HG02870 (cell line): ENCODE measurements around the gene NDUFS6.
"Not testable (repeated sequence)": the region's sequence is repeated elsewhere in the genome, so short reads cannot be mapped to it uniquely, and the experiment has no call there.

Experiments
- ATAC-seq: cut with Tn5 transposase; IDR thresholded peaks from one replicate; pipeline ENCODE4 v1.9.1; 2021; ENCODE audit warnings: mild to moderate bottlenecking, moderate library complexity; ENCODE audit not compliant: unreplicated experiment

Gene NDUFS6

DNA sequence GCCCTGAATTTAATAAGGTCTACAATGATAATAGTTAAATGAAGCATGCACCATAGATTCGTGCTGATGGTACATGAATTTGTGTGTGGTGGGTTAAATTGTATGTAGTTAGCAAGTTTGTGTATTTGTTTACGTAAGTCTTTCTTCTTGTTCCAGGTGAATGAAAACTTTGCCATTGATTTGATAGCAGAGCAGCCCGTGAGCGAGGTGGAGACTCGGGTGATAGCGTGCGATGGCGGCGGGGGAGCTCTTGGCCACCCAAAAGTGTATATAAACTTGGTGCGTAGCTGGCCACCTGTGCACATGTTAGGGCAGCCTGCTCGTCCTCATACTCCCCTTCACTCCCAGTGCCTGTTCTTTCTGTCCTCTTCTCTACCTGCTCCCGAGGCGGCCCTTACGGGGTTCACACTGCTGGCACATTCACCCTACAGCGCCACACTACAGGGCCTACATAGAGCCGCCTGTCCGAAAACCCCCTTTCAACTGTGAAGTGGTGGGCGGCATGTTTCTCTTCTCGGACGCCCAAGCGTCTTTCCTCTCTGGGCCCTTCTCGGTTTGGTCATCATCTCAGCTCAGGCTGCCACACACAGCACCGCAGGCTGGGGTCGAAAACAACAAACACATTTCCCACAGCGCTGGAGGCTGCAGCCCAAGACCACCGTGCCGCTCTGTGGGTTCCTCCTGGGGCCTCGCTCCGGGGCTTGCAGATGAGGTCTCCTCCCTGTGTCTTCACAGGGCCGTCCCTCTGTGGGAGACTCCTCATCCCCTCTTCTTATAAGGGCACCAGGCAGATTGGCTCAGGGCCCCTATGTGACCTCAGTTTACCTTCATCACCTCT, 13.2 kb downstream of the NDUFS6 start:
- no peak for ATAC-seq

DNA sequence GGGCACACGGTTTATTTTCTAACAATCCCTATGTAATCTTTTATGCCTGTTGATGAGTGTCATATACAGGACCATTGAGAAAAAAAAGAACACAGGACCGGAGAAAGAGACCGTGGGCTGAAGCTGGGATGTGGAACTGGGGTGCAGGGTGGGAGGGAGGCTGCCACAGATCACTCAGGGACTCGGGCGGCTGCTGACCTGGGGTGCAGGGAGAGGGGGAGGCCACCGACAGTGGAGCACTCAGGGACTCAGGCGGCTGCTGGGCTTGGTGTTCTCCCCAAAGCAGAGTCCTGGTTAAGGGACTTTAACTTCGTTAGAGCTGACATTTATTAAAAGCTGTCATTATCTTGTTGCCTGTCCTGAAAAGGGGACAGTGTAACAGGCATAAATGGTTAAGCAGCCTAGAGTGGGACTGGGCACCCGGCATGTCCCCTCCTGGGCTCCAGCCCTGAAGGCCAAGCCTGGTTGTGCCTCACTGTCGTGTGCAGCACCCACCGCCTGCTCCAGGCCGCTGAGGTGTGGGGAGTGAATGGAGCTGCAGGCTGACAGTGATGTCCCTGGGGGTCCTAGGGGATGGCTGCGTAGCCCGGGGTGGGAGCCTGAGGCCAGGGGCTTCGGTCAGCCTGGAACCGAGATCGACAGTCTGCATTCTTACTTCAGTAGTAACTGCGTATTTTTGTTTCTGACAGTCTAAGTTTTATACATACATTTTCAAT, 14.0 kb downstream of the NDUFS6 start:
- no peak for ATAC-seq

DNA sequence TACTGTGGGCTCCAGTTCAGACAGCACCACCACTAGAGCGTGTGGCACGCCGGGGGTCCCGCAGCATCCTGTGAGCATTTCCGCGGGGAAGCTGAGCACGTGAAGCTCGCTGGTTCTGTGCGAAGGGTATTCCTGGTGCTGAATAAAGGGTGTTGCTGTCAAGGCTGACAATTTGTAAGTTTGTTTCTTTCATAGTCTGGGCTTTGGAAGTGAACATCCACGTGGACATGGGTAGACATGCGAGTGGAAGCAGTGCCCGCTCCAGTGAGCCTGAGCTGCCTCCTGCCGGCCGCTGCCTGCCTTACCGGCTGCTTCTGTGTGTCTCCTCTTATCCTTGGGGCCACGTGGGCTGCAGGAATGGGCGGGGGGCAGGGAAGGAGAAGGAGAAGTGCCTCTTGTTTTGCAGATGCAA, 14.7 kb downstream of the NDUFS6 start:
- no peak for ATAC-seq

DNA sequence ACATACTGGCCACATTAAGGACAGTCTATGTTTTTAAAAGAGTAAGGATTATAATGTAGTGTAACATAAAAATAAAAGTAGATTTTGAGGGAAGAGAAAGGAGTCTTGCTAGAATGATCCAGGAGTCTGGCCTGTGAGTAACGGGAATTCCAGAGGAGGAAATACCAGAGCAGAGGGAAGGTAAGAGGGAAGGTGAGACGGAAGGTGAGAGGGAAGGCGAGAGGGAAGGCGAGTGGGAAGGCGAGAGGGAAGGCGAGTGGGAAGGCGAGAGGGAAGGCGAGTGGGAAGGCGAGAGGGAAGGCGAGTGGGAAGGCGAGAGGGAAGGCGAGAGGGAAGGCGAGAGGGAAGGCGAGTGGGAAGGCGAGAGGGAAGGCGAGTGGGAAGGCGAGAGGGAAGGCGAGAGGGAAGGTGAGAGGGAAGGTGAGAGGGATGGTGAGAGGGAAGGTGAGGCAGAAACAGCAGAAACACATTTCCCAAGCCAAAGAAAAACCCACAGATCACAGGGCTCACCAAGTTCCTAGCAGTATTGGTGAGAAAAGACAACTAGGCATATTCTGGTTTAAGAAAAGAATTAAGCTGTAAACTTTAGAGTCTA, 15.4 kb downstream of the NDUFS6 start:
- ATAC-seq = not testable (repeated sequence)

DNA sequence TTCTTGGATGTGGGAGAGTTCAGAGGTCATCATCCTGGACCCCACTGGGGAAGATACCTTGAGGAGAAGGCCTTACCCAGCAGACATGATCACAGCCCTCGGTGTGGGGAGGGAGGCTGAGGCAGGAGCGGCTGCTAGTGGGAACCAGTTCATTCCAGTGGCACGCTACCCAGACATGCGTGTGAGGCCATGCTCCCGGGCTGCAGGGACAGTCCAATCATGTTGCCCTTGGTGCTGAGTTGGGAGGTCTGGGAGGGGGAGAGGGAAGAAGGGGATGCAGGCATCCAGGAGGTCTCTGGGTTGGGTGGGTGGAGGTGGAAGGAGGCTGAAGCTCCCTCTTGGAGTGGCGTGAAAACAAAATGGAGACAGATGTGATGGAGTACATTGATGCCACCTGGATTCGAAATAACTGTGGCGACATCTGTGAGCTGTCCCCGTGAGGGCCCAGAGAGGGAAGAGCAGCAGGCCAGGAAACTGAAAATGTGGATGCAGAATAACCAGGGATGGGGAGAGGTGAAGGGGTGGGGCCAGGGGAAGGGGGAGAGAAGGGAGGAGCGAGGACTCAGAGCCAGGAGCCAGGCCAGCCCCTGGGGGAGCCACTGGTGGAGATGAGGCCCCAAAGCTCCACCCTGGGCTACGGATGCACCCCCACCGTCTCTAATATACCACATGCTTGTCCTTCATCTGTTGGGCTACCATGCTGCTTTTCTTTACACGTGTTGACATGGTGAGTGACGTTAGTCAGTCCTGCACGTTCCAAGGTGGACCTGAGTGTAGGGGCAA, 16.2 kb downstream of the NDUFS6 start:
- no peak for ATAC-seq

DNA sequence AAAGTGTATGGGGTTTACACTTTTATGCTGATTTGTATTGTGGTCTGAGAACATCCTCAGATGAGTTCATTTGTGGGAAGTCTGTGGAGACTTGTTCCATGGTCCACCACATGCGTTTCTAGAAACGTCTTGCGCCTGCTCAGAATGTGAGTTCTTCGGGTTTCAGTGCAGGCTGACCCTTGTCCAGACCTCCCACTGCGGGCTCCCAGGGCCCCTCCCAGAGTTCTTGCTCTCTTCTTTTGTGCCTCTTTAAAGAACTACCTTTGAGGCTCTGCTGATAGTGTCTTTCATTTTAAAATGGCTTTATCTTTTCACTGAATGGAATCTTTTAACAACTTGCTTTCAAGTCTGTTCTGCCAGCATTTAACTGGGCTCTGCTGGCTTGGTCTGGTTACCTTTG, 17.6 kb downstream of the NDUFS6 start:
- ATAC-seq = no peak

DNA sequence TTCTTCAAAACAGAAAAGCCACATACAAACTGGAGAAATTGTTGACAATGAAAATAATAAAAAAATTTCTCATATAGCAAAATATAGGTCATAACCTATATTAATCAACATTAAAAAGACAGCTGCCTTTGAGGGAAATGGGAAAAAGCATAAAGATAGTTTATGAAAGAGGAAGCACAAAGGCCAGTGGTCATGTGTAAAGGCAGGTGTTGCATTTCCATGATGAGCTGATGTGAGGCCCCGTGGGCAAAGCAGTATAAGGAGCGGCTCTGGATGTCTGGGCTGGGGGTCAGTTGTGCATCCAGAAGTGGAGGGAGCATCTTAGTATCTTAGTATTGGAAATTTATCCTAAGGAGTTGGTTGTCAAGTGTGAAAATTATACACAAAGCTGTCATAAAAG, 18.3 kb downstream of the NDUFS6 start:
- no peak for ATAC-seq

DNA sequence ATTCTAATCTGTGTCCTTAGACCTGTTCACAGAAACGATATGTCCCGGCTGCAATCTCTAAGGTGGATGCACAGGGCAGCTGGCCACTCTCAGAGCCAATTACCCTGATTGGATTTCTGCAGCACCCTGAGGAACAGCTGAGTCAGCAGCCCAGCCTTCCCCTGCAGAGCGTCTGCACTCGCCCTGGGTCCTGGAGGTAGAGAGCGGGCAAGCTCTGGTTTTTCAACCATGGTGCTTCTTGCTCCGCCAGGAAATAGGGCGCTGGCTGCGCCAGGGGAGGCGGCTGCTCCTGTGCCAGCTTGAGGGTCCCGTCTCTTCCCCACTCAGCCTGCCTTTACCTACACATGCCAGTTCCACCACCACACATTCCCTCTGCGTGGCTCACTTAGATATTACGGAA, 19.2 kb downstream of the NDUFS6 start:
- no peak for ATAC-seq

DNA sequence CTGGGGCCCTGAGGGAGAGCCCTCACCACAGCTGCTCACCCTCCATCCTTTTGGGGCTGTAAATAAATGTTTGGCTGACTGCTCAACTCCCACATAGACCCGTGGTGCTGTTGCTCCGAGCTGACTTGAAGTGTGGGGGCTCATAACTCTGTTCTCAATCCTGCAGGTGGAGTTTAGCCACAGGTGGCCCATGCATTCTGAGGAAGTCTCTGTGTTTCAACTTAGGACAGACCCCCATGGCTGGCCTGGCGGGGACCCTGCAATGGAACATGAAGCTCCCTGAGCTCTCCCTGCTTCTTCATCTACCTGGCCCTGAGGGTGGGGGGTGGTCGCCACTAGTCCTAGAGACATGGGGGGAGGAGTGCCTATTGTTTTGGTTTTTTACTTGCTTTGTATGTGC, 19.7 kb downstream of the NDUFS6 start:
- ATAC-seq = no peak

DNA sequence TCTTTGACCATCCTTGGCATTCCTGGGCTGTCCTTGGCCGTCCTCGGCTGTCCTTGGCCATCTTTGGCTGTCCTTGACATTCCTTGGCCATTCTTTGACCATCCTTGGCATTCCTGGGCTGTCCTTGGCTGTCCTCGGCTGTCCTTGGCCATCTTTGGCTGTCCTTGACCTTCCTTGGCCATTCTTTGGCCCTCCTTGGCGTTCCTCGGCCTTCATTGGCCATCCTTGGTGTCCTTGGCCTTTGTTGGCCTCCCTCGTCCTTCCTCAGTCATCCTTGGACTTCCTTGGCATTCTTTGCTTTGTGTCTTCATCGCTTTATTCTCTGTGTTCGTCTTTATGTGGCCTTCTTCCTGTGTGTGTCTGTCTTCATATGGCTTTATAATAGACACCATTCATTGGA, 20.7 kb downstream of the NDUFS6 start:
- ATAC-seq = no peak

DNA sequence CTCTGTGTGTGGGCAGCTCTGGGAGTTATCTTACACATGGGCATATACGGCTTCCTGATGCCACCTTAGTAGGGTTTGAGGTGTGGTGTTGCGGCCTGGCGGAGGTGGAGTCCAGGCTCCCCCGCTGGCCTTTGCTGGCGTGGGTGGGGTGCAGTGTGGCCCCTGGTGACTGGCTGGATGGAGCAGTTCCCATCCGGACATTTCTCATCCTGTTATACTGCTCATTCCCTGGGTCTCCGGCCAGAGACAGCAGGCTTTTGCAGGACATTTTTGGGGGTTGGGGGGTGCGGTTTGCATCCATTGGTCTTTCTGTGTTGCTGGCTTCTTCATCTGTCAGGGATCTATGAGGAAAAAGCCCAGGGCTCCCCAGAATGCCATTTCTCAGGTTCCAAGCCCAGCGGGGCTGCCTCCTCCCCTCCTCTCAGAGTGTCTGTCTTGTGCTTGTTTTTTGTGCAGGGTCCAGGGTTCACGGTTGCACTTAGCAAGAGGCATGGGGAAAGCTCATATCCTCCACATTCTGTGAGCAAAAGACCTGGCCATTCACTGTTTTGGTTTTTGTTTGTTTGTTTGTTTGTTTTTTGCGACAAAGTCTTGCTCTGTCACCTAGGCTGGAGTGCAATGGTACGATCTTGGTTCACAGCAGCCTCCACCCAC, 22.3 kb downstream of the NDUFS6 start:
- ATAC-seq = no peak

DNA sequence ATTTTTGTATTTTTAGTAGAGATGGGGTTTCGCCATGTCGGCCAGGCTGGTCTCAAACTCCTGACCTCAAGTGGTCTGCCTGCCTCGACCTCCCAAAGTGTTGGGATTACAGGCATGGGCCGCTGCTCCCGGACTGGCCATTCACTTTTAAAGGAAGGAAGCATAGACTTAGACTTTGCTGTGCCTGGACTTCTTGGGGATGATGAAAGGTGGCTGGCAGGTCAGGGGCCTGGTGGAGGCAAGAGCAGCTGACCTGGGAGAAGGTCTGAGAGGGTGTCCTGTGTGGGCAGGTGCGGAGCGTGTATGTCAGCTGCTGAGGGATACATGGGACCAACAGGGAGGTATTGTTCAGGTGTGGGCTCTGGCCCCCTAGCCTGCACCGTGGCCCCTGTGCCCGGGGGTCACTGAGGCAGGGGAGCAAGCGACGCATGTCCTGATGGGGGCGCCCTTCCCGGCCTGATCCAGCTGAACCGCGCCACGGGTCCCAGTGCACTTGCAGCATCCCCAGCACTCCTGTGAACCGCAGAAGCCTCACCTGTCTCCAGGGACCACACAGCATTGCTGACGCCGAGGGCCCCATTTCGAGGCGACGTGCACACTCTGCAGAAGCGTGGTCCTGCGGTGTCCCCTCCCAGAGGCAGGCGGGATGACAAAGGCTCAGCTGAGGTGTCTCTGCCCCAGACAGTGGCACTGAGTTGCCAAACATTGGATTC, 23.1 kb downstream of the NDUFS6 start:
- ATAC-seq = no peak

DNA sequence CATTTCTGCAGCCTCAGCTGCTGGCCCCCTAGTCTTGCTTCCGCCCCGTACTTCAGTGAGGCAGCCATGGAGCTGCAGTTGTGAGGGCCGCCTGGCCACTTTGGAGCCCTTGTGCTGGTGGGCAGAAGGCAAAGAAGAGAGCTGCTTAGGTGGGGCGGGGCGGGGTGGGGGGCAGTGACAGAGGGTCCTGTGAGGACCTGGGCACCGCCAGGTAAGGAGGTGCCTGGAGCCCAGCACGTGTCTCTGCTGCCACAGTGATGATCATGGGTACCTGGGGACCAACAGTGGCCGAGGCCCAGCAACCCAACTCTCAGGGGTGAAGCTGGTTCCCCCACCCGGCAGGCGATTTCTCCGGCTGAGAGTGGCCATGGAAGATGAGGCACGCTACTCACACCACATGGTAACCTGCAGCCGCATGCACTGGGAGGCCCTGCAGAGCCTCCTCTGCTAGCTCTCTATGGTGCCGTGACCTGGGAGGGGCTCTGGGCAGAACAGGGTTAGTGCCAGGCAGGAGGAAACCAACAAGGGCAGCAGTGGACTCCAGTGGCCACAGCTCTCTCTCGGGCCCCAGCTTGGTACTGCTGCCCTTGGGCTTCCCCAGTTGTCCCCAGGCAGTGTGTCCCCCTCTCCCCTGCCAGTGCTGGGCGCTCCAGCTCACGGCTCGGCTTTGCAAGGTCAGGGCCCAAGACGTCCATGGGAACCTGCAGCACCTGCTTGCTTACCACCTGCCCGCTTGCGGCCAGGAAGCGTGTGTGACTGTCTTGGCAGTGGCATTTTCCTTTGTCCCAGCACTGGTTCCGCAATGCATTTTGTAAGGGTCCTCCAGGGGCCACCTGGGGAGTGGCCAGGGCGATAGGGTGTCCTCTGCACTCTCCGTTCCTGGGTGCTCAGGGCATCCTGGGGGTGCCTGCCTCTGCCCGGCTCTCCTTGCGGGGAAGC, 24.0 kb downstream of the NDUFS6 start:
- ATAC-seq = no peak

DNA sequence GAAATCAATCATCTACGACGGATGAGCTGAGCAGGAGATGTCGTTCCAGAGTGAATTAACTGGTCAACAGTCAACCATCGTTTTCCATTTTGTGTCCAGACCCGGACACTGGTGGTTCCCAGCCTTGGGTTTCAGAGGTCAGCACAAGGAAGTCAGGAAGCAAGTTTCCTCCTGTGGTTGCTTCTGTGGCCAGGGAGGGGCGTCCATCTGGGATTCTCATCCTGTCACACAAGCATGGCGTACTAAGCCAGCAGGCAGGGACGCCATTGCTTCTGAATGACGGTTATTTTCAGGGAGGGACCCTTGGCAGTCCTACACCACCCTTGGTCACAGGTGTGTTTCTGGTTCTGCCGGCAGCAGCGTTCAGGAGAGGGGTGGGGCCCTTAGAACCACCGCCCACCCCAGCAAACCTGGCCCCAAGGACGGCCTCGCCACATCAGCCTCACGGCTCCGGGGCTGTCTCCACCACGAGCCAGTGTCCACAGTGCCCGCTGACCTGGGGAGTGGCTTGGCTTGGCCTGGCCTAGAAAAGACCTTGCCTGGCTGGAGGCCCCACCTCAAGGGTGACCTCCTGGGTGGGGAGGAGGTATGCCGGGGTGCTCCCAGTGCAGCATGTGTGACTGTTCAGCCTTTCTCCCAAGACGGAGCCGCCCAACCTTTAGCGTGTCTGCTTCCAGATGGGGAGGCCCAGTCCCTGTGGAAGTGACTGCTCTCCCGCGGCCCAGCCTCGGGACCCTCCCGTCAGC, 25.2 kb downstream of the NDUFS6 start:
- ATAC-seq = no peak

DNA sequence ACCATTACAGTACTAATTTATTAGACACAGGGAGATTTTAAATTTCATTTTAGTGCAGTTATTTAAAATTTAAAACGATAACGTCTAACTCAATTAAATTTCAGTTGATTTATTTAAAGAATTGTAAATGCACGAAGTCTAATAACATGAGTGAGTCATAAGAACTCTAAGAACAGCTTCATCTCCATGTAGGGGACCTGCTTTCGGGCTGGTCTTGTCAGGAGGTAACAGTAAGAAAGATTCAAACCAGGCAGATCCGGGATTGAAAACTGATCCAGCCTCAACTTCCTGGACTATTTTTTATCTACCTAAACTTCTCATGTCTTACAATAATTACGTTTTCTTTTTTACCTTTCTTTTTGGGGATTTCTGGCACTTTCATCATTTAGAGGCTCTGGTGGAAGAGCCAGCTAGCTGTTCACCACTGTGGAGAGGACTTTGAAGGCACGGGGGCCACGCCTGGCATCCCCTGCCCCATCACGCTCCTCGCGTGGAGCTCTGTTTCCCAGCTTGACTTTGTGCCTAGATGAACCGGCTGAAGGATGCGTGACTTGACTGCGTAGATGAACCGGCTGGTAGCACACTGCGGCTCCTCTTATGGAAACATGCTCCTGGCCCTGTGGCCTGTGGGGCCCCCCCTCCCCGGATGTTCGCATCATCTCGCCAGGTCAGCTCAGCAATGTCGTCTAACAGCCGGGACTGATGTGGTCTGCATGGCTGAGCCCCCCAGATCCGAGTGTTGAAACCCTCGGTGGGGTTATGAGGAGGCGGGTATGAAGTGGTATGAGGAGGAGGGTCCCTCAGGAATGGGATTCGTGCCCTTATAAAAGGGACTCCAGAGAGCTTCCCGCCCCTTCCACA, 26.0 kb downstream of the NDUFS6 start:
- ATAC-seq = no peak

DNA sequence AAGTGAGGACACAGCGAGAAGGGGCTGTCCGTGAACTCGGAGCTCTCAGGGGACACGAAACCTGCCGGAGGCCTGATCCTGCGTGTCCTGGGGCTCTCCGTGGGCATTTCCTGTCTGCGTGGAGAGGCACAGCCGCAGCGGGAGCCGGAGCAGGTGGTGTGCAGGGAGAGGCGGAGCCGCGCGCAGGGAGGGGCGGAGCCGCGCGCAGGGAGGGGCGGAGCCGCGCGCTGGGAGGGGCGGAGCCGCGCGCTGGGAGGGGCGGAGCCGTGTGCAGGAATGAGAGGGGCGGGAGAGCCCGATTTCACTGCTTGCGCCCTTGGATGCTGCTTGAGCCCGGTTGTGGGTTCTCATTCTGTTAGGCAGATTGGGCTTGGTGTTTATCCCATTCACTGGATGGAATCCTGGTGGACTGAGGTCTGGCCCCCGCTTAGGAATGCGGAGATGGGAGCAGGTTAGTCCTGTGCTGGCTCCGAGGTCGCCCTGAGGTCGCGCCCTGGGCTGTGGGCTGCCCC, 26.7 kb downstream of the NDUFS6 start:
- ATAC-seq = no peak

DNA sequence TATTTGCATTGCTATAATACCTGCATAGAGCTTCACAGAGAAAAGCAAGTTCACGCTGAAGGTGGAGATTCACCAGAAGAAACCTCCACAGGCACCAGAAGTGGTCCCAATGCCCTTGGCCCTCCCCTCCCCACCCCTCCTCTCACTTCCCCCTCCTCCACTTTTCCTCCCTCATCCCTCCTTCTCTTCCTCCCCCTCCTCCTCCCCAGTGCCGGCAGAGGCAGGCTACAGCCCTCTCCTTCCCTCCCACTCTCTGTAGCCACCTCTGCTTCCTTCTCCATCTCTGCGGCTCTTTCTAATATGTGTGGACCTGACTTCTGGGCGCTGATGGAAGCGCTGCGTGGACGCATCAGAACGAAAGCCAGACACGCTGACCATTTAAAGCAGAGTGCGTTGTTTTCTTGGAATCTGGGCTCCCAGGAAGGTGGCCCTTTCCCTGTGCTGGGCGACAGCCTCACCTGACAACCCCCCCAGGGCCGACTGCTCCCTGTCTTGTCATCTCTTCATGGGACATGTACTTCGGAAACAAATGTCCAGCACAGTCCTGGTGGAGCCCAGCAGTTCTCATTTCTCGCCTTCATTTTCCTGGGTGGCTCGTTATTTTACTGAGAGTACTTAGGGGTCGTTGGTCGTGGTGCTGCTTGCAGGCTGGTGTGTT, 29.5 kb downstream of the NDUFS6 start:
- no peak for ATAC-seq
